GM23338 (cell line): ENCODE data around the gene CGNL1. TPM values are rescaled to one million over a fixed set of nuclear protein-coding genes. Genes with fewer than 3 reads are reported as not detected.

ENCODE experiments used
- ATAC-seq: fragments of 200-7000 bp; cut with Tn5 transposase; 3 replicates; pipeline ENCODE4 v1.9.1; 2020
- DNase-seq: peaks from one replicate; pipeline ENCODE4 v3.0.0-alpha.2; 2015; ENCODE audit warnings: low spot score
- H2AFZ ChIP-seq: fragments of 200-600 bp; sonication (generic); 2 replicates; pipeline ENCODE4 v1.8.0; 2016; ENCODE audit warnings: antibody characterized with exemption, mild to moderate bottlenecking, moderate library complexity
- H3F3A ChIP-seq: fragments of 200-600 bp; sonication (generic); replicated peaks from 2 replicates; pipeline ENCODE4 v1.8.0; 2017; ENCODE audit warnings: antibody characterized with exemption, mixed run types, low read depth
- H3K27ac ChIP-seq: fragments of 200-600 bp; sonication (generic); 2 replicates; pipeline ENCODE4 v1.6.1; 2016; ENCODE audit warnings: low read depth
- H3K27me3 ChIP-seq: fragments of 200-600 bp; sonication (generic); 2 replicates; pipeline ENCODE4 v1.8.0; 2016; ENCODE audit warnings: mild to moderate bottlenecking, mixed run types, moderate library complexity; ENCODE audit not compliant: insufficient read depth
- H3K36me3 ChIP-seq: fragments of 200-600 bp; sonication (generic); 2 replicates; pipeline ENCODE4 v1.8.0; 2016; ENCODE audit warnings: mild to moderate bottlenecking; ENCODE audit not compliant: insufficient read depth
- H3K4me1 ChIP-seq: fragments of 200-600 bp; sonication (generic); 2 replicates; pipeline ENCODE4 v1.8.0; 2016; ENCODE audit warnings: mild to moderate bottlenecking, moderate library complexity; ENCODE audit not compliant: insufficient read depth
- H3K4me2 ChIP-seq: fragments of 200-600 bp; sonication (generic); 2 replicates; pipeline ENCODE4 v1.7.1; 2017; ENCODE audit warnings: mixed run types
- H3K4me3 ChIP-seq: fragments of 200-600 bp; sonication (generic); 2 replicates; pipeline ENCODE4 v1.6.1; 2016; ENCODE audit warnings: mixed run types
- H3K79me2 ChIP-seq: fragments of 200-600 bp; sonication (generic); replicated peaks from 2 replicates; pipeline ENCODE4 v1.8.0; 2017; ENCODE audit warnings: mild to moderate bottlenecking; ENCODE audit not compliant: insufficient read depth
- H3K9me2 ChIP-seq: fragments of 200-600 bp; sonication (generic); 2 replicates; pipeline ENCODE4 v1.8.0; 2017; ENCODE audit not compliant: insufficient read depth
- H4K20me1 ChIP-seq: fragments of 200-600 bp; sonication (generic); replicated peaks from 2 replicates; pipeline ENCODE4 v1.8.0; 2017; ENCODE audit warnings: mild to moderate bottlenecking; ENCODE audit not compliant: insufficient read depth
- H3K27ac Mint-ChIP-seq: 2 replicates; pipeline ENCODE4 v1.8.0; 2020; ENCODE audit warnings: inconsistent platforms, mild to moderate bottlenecking, moderate library complexity, mixed read lengths
- H3K27me3 Mint-ChIP-seq: 3 replicates; pipeline ENCODE4 v1.8.0; 2022; ENCODE audit warnings: low read depth, mild to moderate bottlenecking, moderate library complexity, mixed read lengths, inconsistent platforms; ENCODE audit not compliant: insufficient read depth, poor library complexity
- H3K36me3 Mint-ChIP-seq: 3 replicates; pipeline ENCODE4 v1.8.0; 2021; ENCODE audit warnings: low read depth, mild to moderate bottlenecking, inconsistent platforms, moderate library complexity, mixed read lengths
- H3K4me1 Mint-ChIP-seq: 3 replicates; pipeline ENCODE4 v1.8.0; 2020; ENCODE audit warnings: mild to moderate bottlenecking, inconsistent platforms, mixed read lengths
- H3K4me3 Mint-ChIP-seq: 3 replicates; pipeline ENCODE4 v1.8.0; 2021; ENCODE audit warnings: moderate library complexity, mild to moderate bottlenecking, inconsistent platforms, mixed read lengths
- H3K9me3 Mint-ChIP-seq: 3 replicates; pipeline ENCODE4 v1.8.0; 2020; ENCODE audit warnings: moderate library complexity, mild to moderate bottlenecking, inconsistent platforms, mixed read lengths
- CREB1 ChIP-seq: fragments of 250-450 bp; sonication (Bioruptor Pico); IDR thresholded peaks from 2 replicates; pipeline ENCODE4 v1.5.0; 2020; ENCODE audit warnings: low read depth, mild to moderate bottlenecking, moderate library complexity
- ETS1 ChIP-seq: IDR thresholded peaks from 2 replicates; pipeline ENCODE4 v1.6.1; 2016; ENCODE audit warnings: antibody characterized with exemption
- EZH2 ChIP-seq: fragments of 200-600 bp; sonication (generic); IDR thresholded peaks from one replicate; pipeline ENCODE4 v1.8.0; 2017; ENCODE audit warnings: antibody characterized with exemption, mild to moderate bottlenecking, low read depth; ENCODE audit not compliant: unreplicated experiment
- EZH2phosphoT487 ChIP-seq: fragments of 200-600 bp; sonication (generic); IDR thresholded peaks from one replicate; pipeline ENCODE4 v1.8.1; 2018; ENCODE audit warnings: antibody characterized with exemption; ENCODE audit not compliant: unreplicated experiment
- JUNB ChIP-seq: IDR thresholded peaks from one replicate; pipeline ENCODE4 v1.6.1; 2016; ENCODE audit warnings: antibody characterized with exemption; ENCODE audit not compliant: unreplicated experiment
- NANOG ChIP-seq: IDR thresholded peaks from 2 replicates; pipeline ENCODE4 v1.6.1; 2016; ENCODE audit warnings: antibody characterized with exemption, borderline replicate concordance
- POLR2AphosphoS5 ChIP-seq: IDR thresholded peaks from 2 replicates; pipeline ENCODE4 v1.6.1; 2016; ENCODE audit warnings: antibody characterized with exemption, low read depth
- REST ChIP-seq: IDR thresholded peaks from one replicate; pipeline ENCODE4 v1.6.1; 2018; ENCODE audit warnings: antibody characterized with exemption; ENCODE audit not compliant: unreplicated experiment
- STAT1 ChIP-seq: IDR thresholded peaks from one replicate; pipeline ENCODE4 v1.6.1; 2016; ENCODE audit warnings: antibody characterized with exemption; ENCODE audit not compliant: unreplicated experiment
- ZNF114 ChIP-seq: fragments of 250-450 bp; sonication (Bioruptor Pico); IDR thresholded peaks from 2 replicates; pipeline ENCODE4 v1.5.0; 2020; ENCODE audit warnings: mild to moderate bottlenecking, moderate library complexity
- ZNF331 ChIP-seq: fragments of 250-450 bp; sonication (Bioruptor Pico); IDR thresholded peaks from 2 replicates; pipeline ENCODE4 v1.5.0; 2020; ENCODE audit warnings: low read depth, mild to moderate bottlenecking, moderate library complexity
- ZNF462 ChIP-seq: fragments of 250-450 bp; sonication (Bioruptor Pico); IDR thresholded peaks from 2 replicates; pipeline ENCODE4 v1.5.0; 2020; ENCODE audit warnings: mild to moderate bottlenecking, moderate library complexity
- polyA plus RNA-seq: library from polyadenylated mRNA; unstranded; fragments of >200 nt; fragmentation: Nextera tagmentation; extraction: Ambion mirVana; gene quantifications from 2 replicates; pipeline ENCODE4 v1.2.1, GENCODE V29; 2016
- total RNA-seq: library from RNA; depleted of rRNA; stranded (reverse); fragments of >200 nt; shearing (Covaris generic); gene quantifications from 2 replicates; pipeline ENCODE4 v1.2.3, GENCODE V29; 2014

Gene CGNL1
- total and polyA plus RNA-seq, 2 experiments from 2014 or later = 20.0 to 57.8 TPM

GRCh38 chr15:57395292-57395691 lies 19.0 kb downstream of the CGNL1 start:
- no peaks in the 10 kb centered on the region for H3K9me2 ChIP-seq
- H3K36me3 ChIP-seq = no peaks in the 10 kb centered on the region
- no peak overlapping the region for H3K27ac Mint-ChIP-seq
- H3K27ac ChIP-seq = peak overlapping the region; percentile 30
- no peak overlapping the region for H2AFZ ChIP-seq
- peaks cover 25% of the 10 kb centered on the region for H3K4me1 Mint-ChIP-seq
- no peak overlapping the region for H3K4me3 Mint-ChIP-seq
- TF ChIP-seq NANOG (no peak), EZH2phosphoT487 (no peak)
- no peaks in the 10 kb centered on the region for H3K27me3 ChIP-seq
- peaks cover 39% of the 10 kb centered on the region for H3K36me3 Mint-ChIP-seq
- no peaks in the 10 kb centered on the region for H3K27me3 Mint-ChIP-seq
- peaks cover 11% of the 10 kb centered on the region for H3K4me1 ChIP-seq
- ATAC-seq = no peak
- H3K9me3 Mint-ChIP-seq = no peaks in the 10 kb centered on the region
- no peak overlapping the region for H3K4me3 ChIP-seq
- peaks cover 100% of the 10 kb centered on the region for H3K79me2 ChIP-seq
- no peak overlapping the region for H3K4me2 ChIP-seq
- DNase-seq = no peak
- 0 out of 2 replicates have a peak, but pooled peaks cover 2% of the 10 kb centered on the region for H3F3A ChIP-seq
- peaks cover 9% of the 10 kb centered on the region for H4K20me1 ChIP-seq

- Histone ChIP-seq H3K79me2 (peaks cover 100% of the 10 kb centered on the region), H4K20me1 (peaks cover 9% of the 10 kb centered on the region), H3K27me3 (no peaks in the 10 kb centered on the region), H2AFZ (no peak overlapping the region), H3K9me2 (no peaks in the 10 kb centered on the region), H3K36me3 (no peaks in the 10 kb centered on the region; the same call in none of the 2 replicates), H3F3A (no peaks in the 10 kb centered on the region), H3K27ac (no peak overlapping the region), H3K4me3 (no peak overlapping the region), H3K4me1 (peaks cover 12% of the 10 kb centered on the region), H3K4me2 (no peak overlapping the region)
- no peak for DNase-seq
- Mint-ChIP-seq H3K9me3 (no peaks in the 10 kb centered on the region; the same call in 2 of the 3 replicates), H3K36me3 (peaks cover 44% of the 10 kb centered on the region), H3K27me3 (no peaks in the 10 kb centered on the region), H3K27ac (no peak overlapping the region), H3K4me3 (no peak overlapping the region), H3K4me1 (peaks cover 19% of the 10 kb centered on the region)
- ATAC-seq = no peak
- TF ChIP-seq ETS1 (no peak), POLR2AphosphoS5 (no peak), EZH2 (no peak), ZNF331 (CRISPR knock-in tag) (no peak), EZH2phosphoT487 (no peak), JUNB (no peak), NANOG (no peak), STAT1 (no peak), ZNF114 (CRISPR knock-in tag) (no peak), CREB1 (CRISPR knock-in tag) (no peak), REST (no peak), ZNF462 (CRISPR knock-in tag) (no peak)
These were observed 22.0 kb downstream of the CGNL1 start for GRCh38 chr15:57398336-57398735.
